Islet of Langerhans (tissue), 1 donor: Measurements from ENCODE around the gene GLRX2.
"Not testable (repeated sequence)": the region's sequence is repeated elsewhere in the genome, so short reads cannot be mapped to it uniquely, and the experiment has no call there.

Source experiments
- FAIRE-seq: peaks from one replicate; lab custom pipeline; 2011; peaks lifted over from hg19 to GRCh38; lab: Jason Lieb, UNC

GLRX2 gene, protein sequence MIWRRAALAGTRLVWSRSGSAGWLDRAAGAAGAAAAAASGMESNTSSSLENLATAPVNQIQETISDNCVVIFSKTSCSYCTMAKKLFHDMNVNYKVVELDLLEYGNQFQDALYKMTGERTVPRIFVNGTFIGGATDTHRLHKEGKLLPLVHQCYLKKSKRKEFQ

DNA sequence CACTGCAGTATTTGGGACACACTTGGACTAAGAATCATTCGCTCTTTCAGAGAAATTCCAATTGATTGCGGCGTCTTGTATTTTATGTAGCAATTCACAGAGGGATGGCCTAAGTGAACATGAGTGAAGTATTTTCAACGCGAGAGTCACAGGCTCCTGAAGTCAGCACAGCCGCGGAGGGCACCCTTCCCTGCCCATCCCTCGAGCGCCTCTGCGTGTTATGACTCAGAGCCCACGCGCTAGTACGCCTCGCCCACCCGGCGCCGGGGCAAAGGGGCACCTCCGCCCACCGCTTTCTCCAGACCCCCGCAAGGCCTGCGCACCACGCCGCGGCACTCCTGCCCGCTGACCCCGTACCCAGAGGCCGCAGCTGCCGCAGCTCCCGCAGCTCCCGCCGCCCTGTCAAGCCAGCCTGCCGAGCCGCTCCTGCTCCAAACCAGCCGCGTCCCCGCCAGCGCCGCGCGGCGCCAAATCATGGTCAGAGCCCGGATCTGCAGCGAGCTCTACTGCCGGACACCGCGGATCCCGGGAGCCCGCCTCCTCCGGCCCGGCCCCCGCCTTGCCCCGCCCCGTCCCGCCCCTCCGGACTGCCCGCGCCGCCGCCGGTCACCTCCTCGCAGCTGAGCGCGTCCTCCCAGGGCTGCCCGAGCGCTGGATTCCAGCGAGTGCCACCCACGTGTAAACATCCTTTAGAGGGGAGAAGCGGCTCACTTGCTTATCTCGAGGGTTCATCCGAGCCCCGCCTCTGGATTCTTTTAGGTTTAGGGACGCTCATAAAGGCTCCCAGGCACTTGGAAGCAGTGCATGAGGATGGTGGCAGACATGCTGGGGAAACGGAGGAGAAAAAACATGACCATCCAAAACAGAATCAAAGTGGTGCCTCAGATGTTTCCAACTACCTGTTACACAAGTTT lies at the start of gene GLRX2:
TSS of gene GLRX2 (minus strand) at position 508 of the 914 bp plus-strand sequence. CDS start at position 476, 32 bp downstream.
- no peak for FAIRE-seq

DNA sequence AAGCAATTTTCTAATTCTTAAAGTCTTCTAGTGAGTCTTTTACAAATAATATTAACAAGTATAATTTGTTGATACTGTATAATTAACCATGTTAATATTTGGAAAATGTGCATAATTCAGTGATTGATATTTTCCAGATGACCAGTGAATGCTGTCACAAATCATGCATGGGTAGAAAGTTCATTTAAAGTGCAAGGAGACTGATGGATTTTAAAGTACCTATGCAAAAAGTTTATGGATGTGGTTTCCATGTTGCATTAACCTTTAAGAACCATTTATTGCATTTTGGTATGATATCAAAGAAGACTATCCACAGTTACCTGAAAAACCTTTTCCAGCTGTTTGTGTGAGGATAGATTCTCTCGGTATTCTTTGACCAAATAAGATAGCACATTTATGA lies 39.8 kb upstream of the GLRX2 start:
- FAIRE-seq = no peak

DNA sequence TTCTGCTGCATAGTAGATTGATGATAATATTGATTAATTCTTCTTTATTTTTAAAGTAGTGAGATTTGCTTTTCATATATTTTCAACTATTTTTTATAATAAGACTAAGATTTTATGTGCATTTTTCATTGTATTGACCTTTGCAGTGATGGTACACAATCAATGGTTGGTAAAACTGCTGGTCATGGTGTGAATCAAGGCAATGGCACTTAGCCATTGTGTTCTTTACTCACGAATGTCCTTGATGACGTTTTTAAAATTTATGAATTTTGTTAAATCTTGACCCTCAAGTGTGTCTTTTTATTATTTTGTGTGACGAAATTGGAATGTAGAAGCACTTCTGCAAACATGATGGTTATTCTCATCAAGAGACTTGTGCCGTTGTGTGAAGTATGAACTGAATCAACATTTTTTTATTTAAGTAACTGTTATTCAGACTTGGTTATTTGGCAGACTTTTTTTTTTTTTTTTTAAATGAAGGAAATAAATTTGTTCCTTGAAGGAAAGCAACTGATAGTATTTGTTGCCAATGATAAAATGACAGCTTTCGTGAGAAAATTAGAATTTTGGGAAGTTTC lies 39.2 kb upstream of the GLRX2 start:
- peak; percentile 17 for FAIRE-seq

DNA sequence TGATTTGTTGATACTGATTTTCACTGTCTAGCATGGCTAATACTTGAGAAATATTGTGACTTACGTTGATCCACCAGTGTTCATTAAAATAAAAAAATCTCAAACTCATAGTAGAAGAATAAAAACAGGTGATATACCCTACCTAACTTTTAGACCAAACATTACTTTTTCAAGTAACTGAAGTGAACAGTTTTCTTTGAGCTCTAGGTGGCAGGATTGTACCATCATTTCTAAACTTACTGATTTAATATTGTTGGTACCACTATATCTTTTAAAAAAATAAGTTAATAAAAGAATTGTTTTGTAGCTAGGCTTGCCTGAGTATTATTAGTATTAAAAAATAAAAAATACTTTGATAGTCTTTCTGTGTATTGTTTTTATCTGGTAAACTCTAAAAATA lies 38.1 kb upstream of the GLRX2 start:
- FAIRE-seq = peak; percentile 97

DNA sequence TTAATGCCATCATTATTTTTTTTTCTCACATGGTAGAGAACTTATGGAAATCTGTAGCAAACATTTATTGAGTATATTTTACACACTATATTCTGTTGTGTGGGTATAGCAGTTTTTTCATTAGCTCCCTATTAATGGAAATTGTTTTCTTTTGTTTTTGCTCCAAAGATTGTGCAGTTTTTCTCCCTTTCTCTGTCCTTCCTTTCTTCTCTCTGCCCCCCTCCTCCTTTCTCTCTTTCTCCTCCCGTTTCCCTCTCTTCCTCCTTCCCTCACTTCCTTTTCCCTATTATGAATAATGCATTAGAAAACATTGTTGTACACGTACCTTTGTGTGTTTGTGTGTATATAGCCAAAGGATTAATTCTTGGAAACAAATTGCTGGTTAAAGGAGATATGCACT lies 37.2 kb upstream of the GLRX2 start:
- no peak for FAIRE-seq

DNA sequence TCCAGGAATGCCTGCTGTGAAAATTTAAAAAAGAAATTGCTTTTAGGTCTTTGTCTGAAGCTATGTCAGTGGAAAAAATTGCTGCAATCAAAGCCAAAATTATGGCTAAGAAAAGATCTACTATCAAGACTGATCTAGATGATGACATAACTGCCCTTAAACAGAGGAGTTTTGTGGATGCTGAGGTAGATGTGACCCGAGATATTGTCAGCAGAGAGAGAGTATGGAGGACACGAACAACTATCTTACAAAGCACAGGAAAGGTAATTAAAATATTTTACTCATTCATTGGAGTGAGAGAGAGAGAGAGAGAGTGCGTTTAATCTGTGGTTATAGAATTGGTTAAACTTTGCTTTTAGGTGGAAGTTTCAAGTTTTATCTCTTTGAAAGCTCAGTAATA lies 36.6 kb upstream of the GLRX2 start:
- FAIRE-seq = no peak

DNA sequence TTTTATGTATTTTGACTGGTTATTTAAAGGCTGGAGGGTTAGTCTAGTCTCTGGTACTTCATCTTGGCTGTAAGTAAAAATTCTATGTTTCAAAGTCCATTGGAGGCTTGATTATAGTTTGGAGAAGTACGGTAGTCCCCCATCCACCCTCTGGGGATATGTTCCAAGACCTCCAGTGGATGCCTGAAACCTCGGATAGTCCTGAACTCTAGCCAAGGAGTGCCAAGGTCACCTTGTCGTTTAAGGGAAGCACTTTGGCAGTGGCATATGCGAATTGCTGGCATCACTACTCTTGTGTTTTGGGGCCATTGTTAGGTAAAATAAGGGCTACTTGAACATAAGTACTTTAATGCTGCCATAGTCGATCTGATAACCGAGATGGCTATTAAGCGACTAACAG lies 35.0 kb upstream of the GLRX2 start:
- FAIRE-seq = no peak

DNA sequence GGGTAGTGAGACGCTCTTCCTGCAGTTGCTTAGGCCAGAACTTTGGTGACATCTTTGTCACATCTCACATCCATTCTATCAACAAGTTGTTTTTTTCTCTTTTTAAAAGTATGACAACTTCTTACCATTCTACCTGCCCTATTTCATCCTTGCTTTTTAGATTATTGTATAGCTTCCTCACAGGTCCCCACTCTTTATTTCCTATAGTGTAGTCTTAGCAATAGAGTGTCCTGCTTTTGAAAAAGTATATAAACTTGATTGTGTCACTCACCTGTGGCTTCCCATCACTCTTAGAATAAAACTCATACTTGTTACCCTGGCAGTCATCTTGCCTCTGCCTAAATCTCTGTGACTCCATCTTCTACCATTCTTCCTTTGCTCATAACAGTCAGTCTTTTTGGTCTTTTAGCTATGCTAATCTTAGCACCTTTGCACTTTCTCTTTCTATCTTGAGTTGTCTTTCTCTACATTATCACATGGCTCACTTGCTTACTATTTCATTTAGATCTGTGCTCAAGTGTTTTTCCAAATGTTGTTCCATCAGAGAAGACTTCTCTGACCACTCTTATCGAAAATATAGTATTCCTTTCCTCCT lies 26.1 kb upstream of the GLRX2 start:
- FAIRE-seq = no peak

DNA sequence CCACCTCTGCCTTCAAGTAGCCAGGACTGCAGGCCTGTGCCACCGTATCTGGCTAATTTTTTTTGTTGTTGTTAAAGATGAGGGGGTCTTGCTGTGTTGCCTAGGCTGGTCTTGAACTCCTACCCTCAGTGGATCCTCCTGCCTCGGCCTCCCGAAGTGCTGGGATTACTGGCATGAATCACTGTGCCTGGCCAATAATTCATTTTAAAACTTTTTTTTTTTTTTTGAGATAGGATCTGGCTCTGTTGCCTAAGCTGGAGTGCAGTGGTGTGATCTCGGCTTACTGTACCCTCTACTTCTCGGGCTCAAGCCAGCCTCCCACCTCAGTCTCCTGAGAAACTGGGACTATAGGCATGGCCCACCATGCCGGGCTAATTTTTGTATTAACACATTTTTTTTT lies 20.2 kb upstream of the GLRX2 start:
- FAIRE-seq = no peak

DNA sequence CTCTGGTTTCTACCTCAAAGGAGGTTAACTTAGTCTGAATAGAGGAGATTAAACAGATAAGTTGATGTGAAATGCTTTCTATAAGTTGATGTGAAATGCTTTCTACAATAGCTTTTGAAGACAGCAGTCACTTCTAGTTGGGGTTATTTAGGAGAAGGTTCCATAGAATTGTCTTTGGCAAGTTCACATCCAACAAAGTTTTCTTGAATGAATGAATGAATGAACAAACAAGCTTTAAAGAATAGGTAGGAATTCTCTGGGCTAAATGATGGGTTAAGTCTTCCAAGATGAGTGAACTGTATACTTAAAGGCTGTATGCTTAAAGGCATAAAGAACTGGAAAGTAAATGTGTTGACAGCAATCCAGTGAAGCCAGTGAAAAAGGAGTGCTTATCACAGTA lies 18.5 kb upstream of the GLRX2 start:
- FAIRE-seq = no peak

DNA sequence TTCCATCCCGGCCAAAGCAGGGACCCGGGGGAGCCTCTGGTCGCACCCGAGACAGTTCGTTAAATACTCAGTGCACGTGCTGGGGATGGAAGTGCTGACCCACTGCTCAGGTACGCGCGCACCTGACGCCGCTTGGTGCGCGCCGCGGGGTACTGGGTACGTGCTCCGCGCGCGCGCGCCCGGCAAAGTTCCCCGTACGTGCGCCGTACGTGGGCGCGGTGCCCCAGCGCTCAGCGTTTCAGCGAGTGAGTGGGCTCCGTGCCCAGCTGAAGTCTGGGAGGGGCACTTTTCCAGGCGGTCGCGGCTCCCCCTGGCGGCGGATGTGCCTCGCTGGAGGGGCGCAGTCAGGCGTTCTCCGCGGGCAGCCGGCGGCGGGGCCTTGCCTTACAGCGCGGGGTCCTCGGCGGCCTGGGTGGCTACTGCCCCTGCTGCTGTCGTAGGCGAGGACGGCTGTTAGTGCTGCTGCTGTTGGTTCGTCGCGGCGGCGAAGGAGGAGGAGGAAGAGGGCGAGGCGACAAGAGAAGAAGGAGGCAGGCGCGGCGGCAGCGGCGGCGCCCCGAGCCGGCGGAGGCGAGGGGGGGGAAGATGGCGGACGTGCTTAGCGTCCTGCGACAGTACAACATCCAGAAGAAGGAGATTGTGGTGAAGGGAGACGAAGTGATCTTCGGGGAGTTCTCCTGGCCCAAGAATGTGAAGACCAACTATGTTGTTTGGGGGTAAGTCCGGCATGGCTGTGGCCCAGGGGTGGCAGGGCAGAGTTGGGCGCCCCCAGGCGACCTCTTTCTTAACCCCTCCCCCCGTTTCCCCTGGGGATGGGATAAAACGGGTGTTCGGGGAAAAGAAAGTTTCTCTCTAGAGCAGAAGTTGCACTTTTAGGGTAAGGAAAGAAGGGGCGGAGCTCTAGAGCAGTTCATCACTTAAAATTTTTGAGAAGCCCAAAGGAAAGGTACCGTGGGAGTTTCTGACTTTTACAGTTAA lies 16.7 kb upstream of the GLRX2 start, which contains the start of gene CDC73:
TSS of gene CDC73 (plus strand) at position 416 of the 978 bp plus-strand sequence. CDS start at position 586, 170 bp downstream.
- no peak for FAIRE-seq

DNA sequence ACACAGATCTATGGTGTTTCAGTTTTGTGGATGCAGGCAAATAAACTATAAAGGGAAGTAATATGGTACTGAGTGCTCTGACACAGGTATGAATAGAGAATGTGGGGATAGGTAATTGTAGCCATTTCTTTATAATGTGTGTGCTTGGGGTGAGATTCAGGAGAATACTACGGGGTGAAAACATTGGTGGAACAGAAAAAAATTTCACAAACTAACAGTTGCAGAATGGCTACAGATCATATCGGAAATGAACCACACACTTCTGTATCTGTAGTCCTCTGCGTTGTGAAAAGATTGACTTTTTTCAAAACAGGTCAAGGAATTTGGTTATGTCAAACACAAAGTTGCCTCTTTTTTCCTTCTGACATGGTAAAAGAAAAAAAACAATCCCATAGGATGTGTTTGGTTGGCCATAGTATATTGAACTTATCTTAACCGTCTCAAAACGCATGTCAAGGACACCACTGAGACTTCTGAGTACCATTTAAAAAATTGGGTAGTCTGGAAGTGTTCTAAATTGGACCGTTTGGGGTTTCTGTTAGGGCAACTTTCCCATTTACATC lies 15.5 kb upstream of the GLRX2 start:
- no peak for FAIRE-seq

DNA sequence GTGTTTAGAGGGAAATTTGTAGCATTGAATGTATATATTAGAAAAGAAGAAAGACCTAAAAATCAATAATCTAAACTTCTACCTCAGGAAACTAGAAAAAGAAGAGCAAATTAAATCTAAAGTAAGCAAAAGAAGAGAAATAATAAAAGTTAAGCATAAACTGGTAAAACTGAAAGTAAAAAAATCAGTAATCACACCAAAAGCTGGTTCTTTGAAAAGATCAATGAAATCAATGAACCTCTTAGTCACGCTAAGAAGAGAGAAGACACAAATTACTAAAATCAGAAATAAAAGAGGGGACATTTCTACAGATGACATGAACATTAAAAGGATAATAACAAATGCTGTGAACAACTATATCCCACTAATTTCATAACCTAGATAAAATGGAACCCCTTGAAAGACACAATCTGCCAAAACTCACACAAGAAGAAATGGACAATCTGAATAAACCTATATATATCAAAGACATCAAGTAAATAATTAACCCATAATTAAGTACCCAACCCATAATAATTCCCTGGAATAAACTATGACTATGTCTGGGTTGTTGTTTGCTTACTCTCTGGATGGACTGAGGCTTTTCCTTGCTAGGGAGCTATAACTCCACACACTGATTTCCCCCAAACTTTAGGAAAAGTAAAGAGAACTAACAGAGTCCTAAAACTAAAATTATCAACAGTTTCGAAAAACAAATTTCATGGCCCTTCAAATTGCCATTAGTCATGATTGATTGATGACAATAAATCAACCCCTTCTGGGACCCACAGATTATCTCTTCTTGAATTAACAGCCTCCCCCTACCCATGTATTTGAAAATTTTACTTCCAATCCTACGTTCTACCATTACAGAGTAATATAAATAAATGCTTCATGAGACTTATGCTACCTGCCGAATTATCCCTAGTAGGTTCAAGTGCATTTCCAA lies 13.9 kb upstream of the GLRX2 start:
- FAIRE-seq = no peak

DNA sequence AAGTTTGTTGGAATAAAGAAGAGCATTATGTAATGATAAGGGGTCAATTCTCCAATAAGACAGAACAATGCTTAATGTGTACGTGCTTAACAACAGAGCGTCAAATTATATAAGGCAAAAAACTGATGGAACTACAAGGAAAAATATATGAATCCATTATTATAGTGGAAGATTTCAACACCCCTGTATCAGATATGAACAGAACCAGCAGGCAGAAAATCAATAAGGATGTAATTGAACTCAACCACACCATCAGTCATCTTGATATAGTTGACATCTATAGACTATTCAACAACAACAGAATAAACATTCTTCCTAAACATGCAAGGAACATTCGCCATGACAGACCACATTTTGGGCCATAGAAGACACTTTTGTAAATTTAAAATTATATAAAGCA lies 13.0 kb upstream of the GLRX2 start:
- FAIRE-seq = no peak

DNA sequence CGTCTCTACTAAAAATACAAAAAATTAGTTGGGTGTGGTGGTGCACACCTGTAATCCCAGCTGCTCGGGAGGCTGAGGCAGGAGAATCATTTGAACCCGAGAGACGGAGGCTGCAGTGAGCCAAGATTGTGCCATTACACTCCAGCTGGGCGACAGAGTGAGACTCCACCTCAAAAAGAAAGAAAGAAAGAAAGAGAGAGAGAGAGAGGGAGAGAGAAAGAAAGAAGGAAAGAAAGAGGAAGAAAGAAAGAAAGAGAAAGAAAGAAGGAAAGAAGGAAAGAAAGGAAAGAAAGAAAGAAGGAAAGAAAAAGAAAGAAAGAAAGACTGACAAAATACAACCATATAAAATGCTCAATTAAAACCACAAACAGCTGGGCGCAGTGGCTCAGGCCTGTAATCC lies 12.0 kb upstream of the GLRX2 start:
- FAIRE-seq = not testable (repeated sequence)

DNA sequence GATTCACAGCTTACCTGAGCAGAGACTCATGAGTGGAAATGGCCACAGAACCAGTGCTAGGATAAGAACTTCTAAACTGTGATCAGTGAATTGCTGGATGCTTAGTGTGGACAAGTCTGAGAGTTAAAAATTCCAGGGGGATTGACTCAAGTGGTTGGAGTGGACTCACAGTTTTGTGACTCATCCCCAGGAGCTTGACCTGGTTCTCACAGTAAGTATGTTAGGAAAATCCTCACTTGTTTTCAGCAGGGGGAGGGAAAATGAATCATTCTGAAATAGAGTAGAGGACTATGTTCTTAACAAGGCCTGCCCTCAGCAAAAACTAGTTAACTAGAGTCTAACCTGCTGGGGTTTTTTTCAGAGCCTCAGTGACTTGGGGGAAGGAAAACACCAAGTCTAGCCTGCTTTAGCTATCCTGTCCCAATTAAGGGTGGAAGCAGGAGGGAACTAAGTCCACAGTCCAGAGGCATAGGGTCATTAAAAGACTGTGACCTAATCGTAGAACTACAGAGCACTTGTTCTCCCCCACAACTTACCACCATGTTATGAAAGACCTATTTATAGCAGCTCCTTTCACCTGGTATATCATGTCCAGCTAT lies 10.5 kb upstream of the GLRX2 start:
- FAIRE-seq = no peak

DNA sequence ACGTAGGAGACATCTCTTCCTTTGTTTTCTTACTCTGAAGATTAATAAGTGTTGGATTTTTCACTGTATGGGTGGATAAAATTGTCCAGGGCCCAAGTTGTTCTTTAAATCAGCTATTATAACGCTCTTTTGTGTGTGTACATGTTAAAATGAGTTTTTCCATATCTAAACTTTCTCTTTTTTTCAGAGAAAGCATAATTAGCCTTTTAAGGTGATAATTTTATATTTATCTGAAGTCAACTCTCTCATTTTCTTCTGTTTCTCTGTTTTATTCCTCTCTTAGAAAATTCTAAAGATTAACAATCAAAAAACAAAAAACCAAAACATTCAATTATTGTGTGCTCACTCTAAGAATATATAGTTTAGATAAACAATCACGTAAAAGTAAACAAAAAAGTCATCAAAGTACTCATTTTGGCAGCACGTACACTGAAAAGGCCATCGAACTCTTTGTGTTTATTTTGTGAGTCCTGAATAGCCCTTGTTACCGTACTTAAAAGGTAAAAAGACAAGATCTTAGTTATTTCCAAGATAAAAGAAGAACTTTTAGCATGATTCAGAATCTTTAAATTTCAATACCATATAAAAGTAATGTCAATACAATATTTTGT lies 9.4 kb upstream of the GLRX2 start:
- FAIRE-seq = no peak

DNA sequence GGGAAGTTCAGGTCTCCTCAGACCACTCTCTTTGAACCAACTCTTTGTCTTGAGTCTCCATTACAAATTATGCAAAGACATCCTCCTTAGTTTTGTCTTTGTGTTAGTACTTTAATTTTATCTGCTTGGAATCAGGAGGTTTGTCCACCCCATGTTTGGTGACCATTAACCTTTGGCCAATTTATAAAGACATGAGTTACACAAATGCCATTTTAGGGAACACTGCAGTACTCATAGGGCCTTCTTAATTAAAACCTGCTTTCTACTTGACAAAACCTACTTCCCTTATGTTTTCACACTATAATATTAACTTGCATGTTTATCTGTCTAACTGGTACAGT lies 8.7 kb upstream of the GLRX2 start:
- FAIRE-seq = no peak

DNA sequence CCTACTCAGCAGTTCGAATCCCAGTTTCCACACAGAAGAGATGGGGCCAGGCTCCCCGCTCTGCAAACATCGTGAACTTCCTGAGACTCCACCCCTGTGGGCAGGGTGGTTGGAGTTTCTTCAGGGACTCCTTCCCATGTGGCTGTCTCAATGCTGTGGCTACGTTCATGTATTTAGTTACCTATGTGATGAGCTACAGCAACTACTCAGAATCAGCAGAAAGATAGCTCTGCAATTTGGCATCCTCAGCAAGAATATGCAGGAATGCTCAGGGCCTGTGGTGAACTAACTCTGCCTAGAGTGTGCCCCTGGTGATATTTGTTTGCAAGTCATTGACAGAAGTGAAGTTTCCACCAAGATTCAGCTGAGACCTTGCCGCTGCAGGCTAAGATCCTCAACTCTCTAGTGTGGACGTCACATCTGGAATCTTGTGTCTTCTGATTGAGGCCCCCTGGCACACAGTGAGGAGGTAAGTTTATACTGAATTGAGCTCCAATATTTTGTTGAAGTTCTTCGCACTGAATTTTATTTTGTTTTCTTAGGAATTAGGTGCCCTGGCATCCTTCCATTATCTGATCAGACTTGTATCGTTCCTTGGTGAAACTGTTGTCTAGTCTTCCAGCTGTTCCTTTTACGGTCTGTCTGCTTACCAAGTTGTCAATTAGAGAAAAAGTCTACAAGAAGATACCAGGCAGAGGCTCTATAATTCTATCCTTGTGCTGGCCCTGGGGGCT lies 8.2 kb upstream of the GLRX2 start:
- FAIRE-seq = no peak
